ENCODE measurements around the gene SDR39U1.

DNA sequence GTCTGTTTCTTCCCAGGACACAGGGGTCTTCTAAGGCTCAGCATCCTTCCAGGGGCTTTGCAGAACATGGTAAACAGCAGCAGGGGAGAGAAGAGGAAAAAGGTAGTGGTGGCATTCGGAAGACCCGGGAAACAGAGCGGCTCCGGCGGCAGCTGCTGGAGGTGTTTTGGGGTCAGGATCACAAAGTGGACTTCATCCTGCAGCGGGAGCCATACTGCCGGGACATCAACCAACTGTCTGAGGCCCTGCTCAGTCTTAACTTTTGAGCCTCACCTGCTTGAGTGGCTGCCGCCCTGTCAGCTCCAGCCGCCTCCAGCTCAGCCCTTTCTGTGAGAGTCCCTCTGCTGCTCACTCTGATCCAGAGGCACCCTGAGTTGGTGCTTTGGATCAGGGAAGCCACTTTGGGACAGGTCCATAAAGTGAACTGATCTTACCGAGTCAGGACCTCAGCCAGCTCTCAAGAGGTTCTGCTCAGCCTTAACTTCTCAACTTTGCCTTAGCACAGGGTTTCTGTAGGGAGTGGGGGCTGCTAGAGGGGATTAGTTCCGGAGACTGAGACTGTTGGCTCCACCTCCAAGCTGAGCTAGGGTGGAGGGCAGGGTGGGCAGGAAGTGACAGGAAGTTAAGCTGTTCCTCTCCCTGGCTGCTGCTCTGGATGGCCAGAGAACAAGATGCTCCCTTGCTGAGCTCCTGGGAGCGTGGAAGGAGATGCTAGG, 5.4 kb downstream of the SDR39U1 start:
- TF ChIP-seq CTCF (IDR thresholded peaks at IDR 0.05; ENCODE audit: low read length) (no peak), EZH2 (optimal IDR thresholded peaks at IDR 0.05; ENCODE audit: low read depth, low read length) (no peak)
